Measurements from ENCODE around the gene PSMD4. TPM values are rescaled to one million over a fixed set of nuclear protein-coding genes. Genes with fewer than 3 reads are reported as not detected.
"Not testable (repeated sequence)": the region's sequence is repeated elsewhere in the genome, so short reads cannot be mapped to it uniquely, and the experiment has no call there.

Gene PSMD4
- total RNA-seq, 3 donors from 2014 or later: 336 to 368 (median 350) TPM

DNA sequence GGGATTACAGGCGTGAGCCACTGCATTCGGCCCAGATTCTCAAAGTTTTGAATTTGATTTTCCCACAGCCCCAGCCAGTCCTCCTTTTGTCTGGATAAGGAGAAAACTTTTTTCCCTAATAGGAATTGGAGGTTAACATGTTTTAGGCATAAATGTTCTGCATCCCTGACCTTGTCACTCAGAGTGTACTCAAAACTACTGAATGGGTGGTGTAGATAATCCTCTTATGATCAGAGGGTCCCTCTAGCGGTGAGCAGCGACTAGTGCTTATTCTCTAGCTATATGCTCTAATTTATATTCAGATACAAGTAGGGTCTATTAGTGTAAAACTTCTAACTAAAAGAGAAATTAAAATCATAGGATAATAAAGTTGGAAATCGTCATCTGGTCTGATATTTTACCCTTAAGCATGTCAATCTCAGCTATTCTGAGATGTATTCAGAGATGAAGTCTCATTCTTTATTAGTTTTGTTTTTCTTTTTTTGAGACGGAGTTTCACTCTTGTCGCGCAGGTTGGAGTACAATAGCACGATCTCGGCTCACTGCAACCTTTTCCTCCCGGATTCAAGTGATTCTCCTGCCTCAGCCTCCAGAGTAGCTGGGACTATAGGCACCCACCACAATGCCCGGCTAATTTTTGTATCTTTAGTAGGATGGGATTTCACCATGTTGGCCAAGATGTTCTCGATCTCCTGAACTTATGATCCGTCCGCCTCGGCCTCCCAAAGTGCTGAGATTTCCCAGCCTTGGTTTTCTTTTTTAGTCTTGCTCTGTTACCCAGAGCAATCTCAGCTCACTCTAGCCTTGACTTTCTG is 2.7 kb upstream of the PSMD4 start:
- H3K27me3 Mint-ChIP-seq (ENCODE audit: low read depth): no peaks in the 10 kb centered on the region
- no peak overlapping the region for H3K4me3 Mint-ChIP-seq
- DNase-seq (peak; percentile 56), ATAC-seq (peak; percentile 47 to 49)
- H3K36me3 Mint-ChIP-seq (ENCODE audit: insufficient read depth): peaks cover 20% of the 10 kb centered on the region
- peaks cover 17% of the 10 kb centered on the region for H3K4me1 Mint-ChIP-seq (ENCODE audit: low read depth)
- no peaks in the 10 kb centered on the region for H3K9me3 Mint-ChIP-seq

DNA sequence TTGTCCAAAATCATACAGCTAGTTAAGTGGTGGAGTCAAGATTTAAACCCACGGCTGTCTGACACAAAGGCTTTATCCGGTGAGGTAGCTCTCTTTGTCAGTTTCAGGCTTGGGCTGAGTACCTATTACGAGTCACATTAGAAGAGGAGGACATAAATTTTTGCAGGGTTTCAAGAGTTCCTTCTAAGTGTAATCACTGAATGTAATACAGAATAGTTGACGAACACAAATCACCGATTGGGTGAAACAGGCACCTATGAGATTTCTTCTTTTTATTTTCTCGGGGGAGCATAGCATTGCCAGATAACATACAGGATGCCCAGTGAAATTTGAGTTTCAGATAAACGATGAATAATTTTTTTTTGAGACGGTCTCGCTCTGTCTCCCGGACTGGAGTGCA is 847 bp downstream of the PSMD4 start:
- Mint-ChIP-seq H3K9me3 (no peaks in the 10 kb centered on the region), H3K4me3 (peak overlapping the region; percentile 96), H3K4me1 (ENCODE audit: low read depth) (peaks cover 32% of the 10 kb centered on the region), H3K27me3 (ENCODE audit: low read depth) (no peaks in the 10 kb centered on the region), H3K36me3 (ENCODE audit: insufficient read depth) (peaks cover 8% of the 10 kb centered on the region)
- DNase-seq (no peak), ATAC-seq (peak in 1 of 2 donors; percentile 8)

- H3K27me3 Mint-ChIP-seq (ENCODE audit: low read depth): no peaks in the 10 kb centered on the region
- H3K9me3 Mint-ChIP-seq: no peaks in the 10 kb centered on the region
- no peak overlapping the region for H3K4me3 Mint-ChIP-seq
- DNase-seq (no peak), ATAC-seq (no peak)
- peaks cover 30% of the 10 kb centered on the region for H3K4me1 Mint-ChIP-seq (ENCODE audit: low read depth)
- H3K36me3 Mint-ChIP-seq (ENCODE audit: insufficient read depth): peaks cover 17% of the 10 kb centered on the region
Measured at GRCh38 chr1:151259351-151259750, 4.8 kb downstream of the PSMD4 start.

- Mint-ChIP-seq H3K4me3 (no peak overlapping the region), H3K9me3 (no peaks in the 10 kb centered on the region), H3K27me3 (ENCODE audit: low read depth) (no peaks in the 10 kb centered on the region), H3K4me1 (ENCODE audit: low read depth) (no peaks in the 10 kb centered on the region), H3K36me3 (ENCODE audit: insufficient read depth) (peaks cover 36% of the 10 kb centered on the region)
- ATAC-seq (no peak), DNase-seq (no peak)
Measured at GRCh38 chr1:151265446-151266236, 11.1 kb downstream of the PSMD4 start.

DNA sequence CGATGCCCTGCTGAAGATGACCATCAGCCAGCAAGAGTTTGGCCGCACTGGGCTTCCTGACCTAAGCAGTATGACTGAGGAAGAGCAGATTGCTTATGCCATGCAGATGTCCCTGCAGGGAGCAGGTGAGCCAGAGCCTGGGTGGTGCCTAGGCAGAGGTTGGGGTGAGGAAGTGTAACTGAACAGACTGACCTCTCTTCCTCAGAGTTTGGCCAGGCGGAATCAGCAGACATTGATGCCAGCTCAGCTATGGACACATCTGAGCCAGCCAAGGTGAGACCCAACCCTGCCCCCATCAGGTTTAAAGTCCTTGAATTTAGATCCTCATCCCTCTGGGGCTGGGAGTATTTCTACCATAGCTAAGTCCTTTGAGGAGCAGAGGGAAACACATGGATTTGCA is 11.8 kb downstream of the PSMD4 start:
- DNase-seq (no peak), ATAC-seq (no peak)
- Mint-ChIP-seq H3K36me3 (ENCODE audit: insufficient read depth) (peaks cover 38% of the 10 kb centered on the region), H3K9me3 (no peaks in the 10 kb centered on the region), H3K27me3 (ENCODE audit: low read depth) (no peaks in the 10 kb centered on the region), H3K4me1 (ENCODE audit: low read depth) (no peaks in the 10 kb centered on the region), H3K4me3 (no peak overlapping the region)

- no peaks in the 10 kb centered on the region for H3K9me3 Mint-ChIP-seq
- H3K4me1 Mint-ChIP-seq (ENCODE audit: low read depth): no peaks in the 10 kb centered on the region
- H3K27me3 Mint-ChIP-seq (ENCODE audit: low read depth): no peaks in the 10 kb centered on the region
- DNase-seq (no peak), ATAC-seq (no peak)
- H3K4me3 Mint-ChIP-seq: no peak overlapping the region
- H3K36me3 Mint-ChIP-seq (ENCODE audit: insufficient read depth): peaks cover 42% of the 10 kb centered on the region
Measured at GRCh38 chr1:151266821-151267220, 12.3 kb downstream of the PSMD4 start.

GRCh38 chr1:151267760-151268159 is 13.2 kb downstream of the PSMD4 start:
- DNase-seq (no peak), ATAC-seq (no peak)

GRCh38 chr1:151273924-151274466 is 19.5 kb downstream of the PSMD4 start:
- H3K36me3 Mint-ChIP-seq (ENCODE audit: insufficient read depth): peaks cover 19% of the 10 kb centered on the region
- H3K4me1 Mint-ChIP-seq (ENCODE audit: low read depth): peaks cover 13% of the 10 kb centered on the region
- H3K9me3 Mint-ChIP-seq: no peaks in the 10 kb centered on the region
- DNase-seq (no peak), ATAC-seq (no peak)
- H3K4me3 Mint-ChIP-seq: no peak overlapping the region
- no peaks in the 10 kb centered on the region for H3K27me3 Mint-ChIP-seq (ENCODE audit: low read depth)

More at GRCh38 chr1:151267760-151268159, 13.2 kb downstream of the PSMD4 start:
- no peak overlapping the region for H3K4me3 Mint-ChIP-seq
- no peaks in the 10 kb centered on the region for H3K27me3 Mint-ChIP-seq (ENCODE audit: low read depth)
- no peaks in the 10 kb centered on the region for H3K9me3 Mint-ChIP-seq
- peaks cover 42% of the 10 kb centered on the region for H3K36me3 Mint-ChIP-seq (ENCODE audit: insufficient read depth)
- no peaks in the 10 kb centered on the region for H3K4me1 Mint-ChIP-seq (ENCODE audit: low read depth)

DNA sequence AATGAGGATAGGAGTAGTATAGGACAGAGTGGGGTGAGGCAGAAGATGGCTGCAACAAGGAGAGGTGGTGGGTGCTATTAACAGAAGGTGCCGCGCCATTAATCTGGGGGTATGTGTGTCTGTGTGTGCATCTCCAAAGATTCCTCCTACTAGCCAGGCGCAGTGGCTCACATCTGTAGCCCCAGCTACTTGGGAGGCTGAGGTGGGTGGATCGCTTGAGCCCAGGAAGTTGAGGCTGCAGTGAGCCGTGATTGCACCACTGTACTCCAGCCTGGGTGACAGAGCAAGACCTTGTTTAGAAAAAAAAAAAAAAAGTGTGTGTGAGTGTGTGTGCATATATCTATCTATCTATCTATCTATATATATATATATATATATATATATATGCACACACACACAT is 20.8 kb downstream of the PSMD4 start:
- H3K4me3 Mint-ChIP-seq; ATAC-seq; H3K27me3 Mint-ChIP-seq (ENCODE audit: low read depth); DNase-seq; H3K9me3 Mint-ChIP-seq: not testable (repeated sequence)
- Mint-ChIP-seq H3K4me1 (ENCODE audit: low read depth) (peaks cover 14% of the 10 kb centered on the region), H3K36me3 (ENCODE audit: insufficient read depth) (peaks cover 17% of the 10 kb centered on the region)

DNA sequence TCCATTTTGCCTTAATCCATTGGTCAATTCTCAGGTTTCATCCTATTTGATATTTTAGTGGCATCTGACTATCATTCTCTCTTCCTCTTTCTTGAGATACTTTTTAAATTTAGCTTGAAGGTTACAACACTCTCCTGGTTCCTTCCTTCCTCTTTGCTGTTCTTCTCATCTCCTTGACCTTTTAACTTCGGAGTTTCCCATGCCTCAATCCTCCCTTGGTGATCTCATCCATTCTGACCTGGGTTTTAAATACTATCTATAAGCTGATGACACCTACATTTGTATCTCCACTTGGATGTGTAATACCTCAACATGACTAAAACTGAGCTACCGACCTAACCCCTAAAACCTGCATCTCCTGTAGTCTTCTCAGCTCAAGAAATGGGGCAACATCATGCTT is 22.7 kb downstream of the PSMD4 start:
- peak overlapping the region; percentile 16 for H3K4me3 Mint-ChIP-seq

DNA sequence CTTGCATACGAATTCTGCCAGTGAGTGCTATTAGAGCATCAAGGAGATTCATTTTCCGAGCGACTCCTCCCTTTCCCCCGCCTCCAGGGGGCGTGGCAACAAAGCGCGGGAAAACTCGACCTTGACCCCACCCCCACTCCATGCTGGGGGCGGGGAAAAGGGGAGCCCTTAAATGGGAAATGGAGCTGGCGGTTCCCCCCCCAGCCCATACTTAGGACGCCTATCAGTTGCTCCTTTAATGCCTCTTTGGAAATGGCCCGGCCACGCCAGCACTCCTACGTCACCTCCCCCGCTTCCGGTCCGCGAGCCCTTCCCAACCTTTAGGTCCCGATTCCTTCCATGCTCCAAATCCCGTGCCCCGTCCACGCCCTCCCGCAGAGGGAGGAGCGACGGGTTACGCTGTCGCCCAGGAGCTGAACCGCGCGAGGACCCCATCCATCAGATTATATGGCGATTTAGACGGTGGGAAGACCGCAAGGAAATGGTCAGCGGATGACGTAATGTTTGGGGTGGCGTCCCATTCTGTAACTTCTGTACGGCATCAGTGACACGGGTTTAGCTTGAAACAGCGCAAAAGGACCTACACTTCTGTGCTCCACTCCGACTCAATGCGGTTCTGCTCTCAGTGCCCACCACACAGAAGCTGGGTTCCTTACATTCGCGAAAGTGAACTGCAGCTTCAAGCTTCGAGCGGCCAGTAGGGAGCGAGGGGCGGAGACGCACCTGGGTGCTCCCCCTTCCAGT is 26.9 kb downstream of the PSMD4 start:
- H3K4me1 Mint-ChIP-seq (ENCODE audit: low read depth): peaks cover 38% of the 10 kb centered on the region
- ATAC-seq (peak; percentile 51 to 54), DNase-seq (peak; percentile 96)
- no peaks in the 10 kb centered on the region for H3K9me3 Mint-ChIP-seq
- H3K36me3 Mint-ChIP-seq (ENCODE audit: insufficient read depth): peaks cover 2% of the 10 kb centered on the region
- peak overlapping the region; percentile 92 for H3K4me3 Mint-ChIP-seq
- H3K27me3 Mint-ChIP-seq (ENCODE audit: low read depth): no peaks in the 10 kb centered on the region

More for the DNA sequence above, 22.7 kb downstream of the PSMD4 start:
- DNase-seq: no peak
- ATAC-seq: no peak
- Mint-ChIP-seq H3K27me3 (ENCODE audit: low read depth) (no peaks in the 10 kb centered on the region), H3K9me3 (no peaks in the 10 kb centered on the region), H3K36me3 (ENCODE audit: insufficient read depth) (peaks cover 10% of the 10 kb centered on the region), H3K4me1 (ENCODE audit: low read depth) (peaks cover 19% of the 10 kb centered on the region)

GRCh38 chr1:151281969-151282882 is 27.7 kb downstream of the PSMD4 start, which contains the start of gene ZNF687:
Gene ZNF687 (plus strand): TSS chr1:151282299. CDS start chr1:151286292, 3,993 bp downstream.
- H3K4me3 Mint-ChIP-seq: peak within 1 kb of the TSS; percentile 92
- H3K9me3 Mint-ChIP-seq: no peaks in the 10 kb centered on the region
- no peaks in the 10 kb centered on the region for H3K27me3 Mint-ChIP-seq (ENCODE audit: low read depth)
- H3K4me1 Mint-ChIP-seq (ENCODE audit: low read depth): peaks cover 32% of the 10 kb centered on the region
- DNase-seq: peak; percentile 96
- peaks cover 6% of the 10 kb centered on the region for H3K36me3 Mint-ChIP-seq (ENCODE audit: insufficient read depth)
- peak; percentile 91 for ATAC-seq

All from activated T-cell treated with anti-CD3 and anti-CD28 coated beads, Interleukin-2, amount 50 U/mL, for 4 hours (primary cell).